Gastroesophageal sphincter (tissue), 3 donors: ENCODE results near the gene CDKN2B.

Experiments used
- CTCF ChIP-seq, 4 experiments: fragments of 200-600 bp in 2 of 4; fragments of 450-650 bp in 2 of 4; sonication (generic) in 1 of 4; IDR thresholded peaks; one replicate each; pipeline ENCODE4 v1.5.1; 2017 to 2019; ENCODE audit warnings: antibody characterized with exemption in 4 of 4, mild to moderate bottlenecking in 2 of 4, moderate library complexity in 2 of 4
- EP300 ChIP-seq: sonication (generic); formaldehyde crosslinking; IDR thresholded peaks from one replicate; pipeline ENCODE4 v1.6.1; 2017; ENCODE audit warnings: antibody characterized with exemption, mild to moderate bottlenecking
- POLR2A ChIP-seq, 2 donors: fragments of 450-650 bp; IDR thresholded peaks; one replicate each; pipeline ENCODE4 v1.6.1; 2017; ENCODE audit warnings: antibody characterized with exemption in 2 of 2, mild to moderate bottlenecking in 2 of 2, moderate library complexity in 1 of 2

GRCh38 chr9:22008384-22008716 is 755 bp downstream of the CDKN2B start:
- TF ChIP-seq CTCF (IDR thresholded peaks at IDR 0.05) (no peak), POLR2A (IDR thresholded peaks at IDR 0.05) (no peak), EP300 (no peak)
